HepG2 (cell line): ENCODE data around the gene DNAJC24. TPM values are rescaled to one million over a fixed set of nuclear protein-coding genes. Genes with fewer than 3 reads are reported as not detected.

Experiments used
- ARNT2 ChIP-seq: sonication (generic); formaldehyde crosslinking; IDR thresholded peaks from 2 replicates; pipeline ENCODE4 v1.8.0; 2022; ENCODE audit warnings: mild to moderate bottlenecking, low read depth, missing genetic modification reagents, moderate library complexity
- CC2D1A ChIP-seq: sonication (generic); formaldehyde crosslinking; IDR thresholded peaks from 2 replicates; pipeline ENCODE4 v1.8.1; 2023; ENCODE audit warnings: mild to moderate bottlenecking, missing genetic modification reagents
- DBP ChIP-seq: sonication (generic); formaldehyde crosslinking; IDR thresholded peaks from 2 replicates; pipeline ENCODE4 v1.4.0; 2020; ENCODE audit warnings: missing genetic modification reagents; ENCODE audit errors: not compliant biosample characterization
- FOXA3 ChIP-seq: IDR thresholded peaks from 2 replicates; pipeline ENCODE4 v1.6.1; 2016; ENCODE audit warnings: missing genetic modification reagents, missing compliant biosample characterization
- FOXC1 ChIP-seq: sonication (generic); formaldehyde crosslinking; IDR thresholded peaks from 2 replicates; pipeline ENCODE4 v1.8.0; 2022; ENCODE audit warnings: mild to moderate bottlenecking, missing genetic modification reagents, borderline replicate concordance
- HDAC1 ChIP-seq: sonication (generic); formaldehyde crosslinking; IDR thresholded peaks from 2 replicates; pipeline ENCODE4 v1.5.1; 2020; ENCODE audit warnings: mild to moderate bottlenecking, missing genetic modification reagents
- HMGXB4 ChIP-seq, 2 experiments: sonication (generic) in 1 of 2; formaldehyde crosslinking in 1 of 2; IDR thresholded peaks; 2 replicates each; pipeline versions ENCODE4 v1.4.0 to v1.6.1; 2018 to 2020; ENCODE audit warnings: missing genetic modification reagents in 2 of 2, borderline replicate concordance in 1 of 2, low read depth in 1 of 2, mild to moderate bottlenecking in 1 of 2, missing biosample characterization in 1 of 2
- NFKBIZ ChIP-seq: IDR thresholded peaks from 2 replicates; pipeline ENCODE4 v1.6.1; 2018; ENCODE audit warnings: missing genetic modification reagents, missing compliant biosample characterization
- PAX8 ChIP-seq: sonication (generic); formaldehyde crosslinking; IDR thresholded peaks from 2 replicates; pipeline ENCODE4 v1.8.0; 2022; ENCODE audit warnings: mild to moderate bottlenecking, missing genetic modification reagents, borderline replicate concordance
- PCBP1 ChIP-seq: fragments of 200-400 bp; formaldehyde crosslinking; IDR thresholded peaks from 2 replicates; pipeline ENCODE4 v1.6.1; 2017; ENCODE audit warnings: mild to moderate bottlenecking, low read depth, low read length, borderline replicate concordance
- SALL2 ChIP-seq: sonication (generic); formaldehyde crosslinking; IDR thresholded peaks from 2 replicates; pipeline ENCODE4 v1.8.1; 2023; ENCODE audit warnings: mild to moderate bottlenecking, missing genetic modification reagents, inconsistent platforms
- UBTF ChIP-seq: sonication (generic); formaldehyde crosslinking; IDR thresholded peaks from 2 replicates; pipeline ENCODE4 v1.4.0; 2020; ENCODE audit warnings: mild to moderate bottlenecking, missing genetic modification reagents
- ZNF24 ChIP-seq: fragments of 450-650 bp; IDR thresholded peaks from 2 replicates; pipeline ENCODE4 v1.6.1; 2017; ENCODE audit warnings: antibody characterized with exemption, mild to moderate bottlenecking
- ZNF251 ChIP-seq: sonication (generic); formaldehyde crosslinking; IDR thresholded peaks from 2 replicates; pipeline ENCODE4 v1.9.0; 2021; ENCODE audit warnings: mild to moderate bottlenecking, missing genetic modification reagents
- ZNF451 ChIP-seq: sonication (generic); formaldehyde crosslinking; IDR thresholded peaks from 2 replicates; pipeline ENCODE4 v1.5.0; 2020; ENCODE audit warnings: mild to moderate bottlenecking, missing genetic modification reagents
- polyA plus RNA-seq, 8 experiments: library from polyadenylated mRNA; depleted of rRNA in 3 of 8; stranded (reverse) in 7 of 8; unstranded in 1 of 8; fragments of >200 nt; fragmentation: Illumina TruSeq in 4 of 8; extraction: Trizol in 4 of 8; gene quantifications; 2 replicates each; pipeline versions ENCODE4 v1.2.1 to v1.2.3, GENCODE V29; 2011 to 2016; ENCODE audit warnings: low read depth in 4 of 8, missing spikeins in 1 of 8, mixed read lengths in 1 of 8; ENCODE audit not compliant: insufficient read depth in 1 of 8
- total RNA-seq, 5 experiments: library from RNA; depleted of rRNA; stranded (reverse); fragments of >200 nt; fragmentation: Illumina TruSeq; extraction: Trizol; gene quantifications; 2 replicates each; pipeline ENCODE4 v1.2.3, GENCODE V29; 2016; ENCODE audit warnings: low read depth in 1 of 5
- TF ChIP-seq, protein P1 (sequence below), 2 experiments: sonication (generic) in 1 of 2; formaldehyde crosslinking in 1 of 2; IDR thresholded peaks; 2 replicates each; pipeline versions ENCODE4 v1.5.1 to v1.6.1; 2011 to 2020; ENCODE audit warnings: borderline replicate concordance in 1 of 2, low read depth in 1 of 2, low read length in 1 of 2, mild to moderate bottlenecking in 1 of 2, missing genetic modification reagents in 1 of 2, moderate library complexity in 1 of 2
- TF ChIP-seq, protein P2 (sequence below): sonication (generic); formaldehyde crosslinking; IDR thresholded peaks from 2 replicates; pipeline ENCODE4 v1.8.0; 2022; ENCODE audit warnings: missing genetic modification reagents, mild to moderate bottlenecking, inconsistent platforms, borderline replicate concordance

DNAJC24 gene
- total and polyA plus RNA-seq, 2 of the 13 experiments (the other 11 are each of a cell fraction or from before 2014, with no cell fraction given): 10.5 to 13.7 TPM

DNA sequence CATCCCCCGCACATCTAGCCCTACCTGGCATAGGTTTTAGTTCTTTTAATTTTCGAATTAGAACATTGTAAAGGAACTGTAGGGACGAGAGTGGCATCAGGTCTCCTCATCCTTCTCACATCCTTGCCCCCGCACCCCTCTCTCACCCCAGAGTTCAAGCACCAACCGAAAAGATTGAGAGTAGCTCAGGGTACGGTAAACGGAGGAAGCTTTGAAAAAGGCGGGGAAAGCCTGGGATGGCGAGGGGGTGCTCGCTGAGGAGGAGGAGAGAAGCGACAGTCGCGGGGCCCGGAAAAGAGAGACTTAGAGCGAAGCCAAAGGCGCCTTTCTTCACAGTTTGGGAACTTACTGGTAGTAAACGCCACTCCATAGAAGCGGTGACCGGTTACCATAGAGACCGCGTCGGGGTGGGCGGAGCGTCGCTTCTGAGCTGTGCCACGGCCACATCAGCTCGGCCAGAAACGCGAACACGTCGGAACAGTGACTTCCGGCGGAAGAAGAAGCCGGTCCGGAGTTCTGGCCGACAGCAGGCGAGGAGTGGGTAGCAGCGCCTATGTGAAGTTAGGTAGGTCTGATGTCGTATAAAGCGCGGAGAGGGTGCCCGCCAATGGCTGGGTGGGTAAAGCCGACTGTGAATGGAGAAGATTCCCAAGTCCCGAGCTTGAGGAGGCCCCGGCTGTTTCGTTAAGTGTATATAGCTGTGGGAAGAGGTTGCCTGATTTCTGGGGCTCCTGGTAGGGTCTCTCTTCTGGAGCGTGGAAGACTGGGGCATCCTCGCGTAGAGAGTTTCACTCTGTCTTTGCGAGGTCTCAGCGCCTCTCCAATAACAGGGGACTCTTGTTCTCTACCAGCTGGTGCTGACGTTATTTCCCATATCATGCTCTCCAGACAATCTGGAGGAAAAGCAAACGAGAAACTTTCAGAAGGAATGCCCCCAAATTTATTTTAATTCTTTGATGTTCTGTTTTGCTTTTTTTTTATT is at the start of gene DNAJC24, which contains the start of gene DCDC1 (continued):
- TF ChIP-seq DBP (no peak), FOXA3 (CRISPR knock-in tag) (peak; percentile 58), SALL2 (CRISPR knock-in tag) (peak; percentile 63; the same call in 1 of the 2 replicates), ZNF251 (CRISPR knock-in tag) (no peak), ARNT2 (CRISPR knock-in tag) (no peak), CC2D1A (no peak), UBTF (CRISPR knock-in tag) (peak; percentile 91), PCBP1 (0 out of 2 replicates have a peak, but pooled peaks have one; percentile 53), FOXC1 (CRISPR knock-in tag) (no peak), HMGXB4 (CRISPR knock-in tag; IDR thresholded peaks at IDR 0.05; ENCODE audit: borderline replicate concordance in 1 of 2, low read depth in 1 of 2) (peak; percentile 84 to 87), NFKBIZ (CRISPR knock-in tag) (no peak), ZNF24 (no peak), HDAC1 (CRISPR knock-in tag) (peak; percentile 86), ZNF451 (no peak), PAX8 (CRISPR knock-in tag) (no peak)
- TF ChIP-seq, protein P1, sequence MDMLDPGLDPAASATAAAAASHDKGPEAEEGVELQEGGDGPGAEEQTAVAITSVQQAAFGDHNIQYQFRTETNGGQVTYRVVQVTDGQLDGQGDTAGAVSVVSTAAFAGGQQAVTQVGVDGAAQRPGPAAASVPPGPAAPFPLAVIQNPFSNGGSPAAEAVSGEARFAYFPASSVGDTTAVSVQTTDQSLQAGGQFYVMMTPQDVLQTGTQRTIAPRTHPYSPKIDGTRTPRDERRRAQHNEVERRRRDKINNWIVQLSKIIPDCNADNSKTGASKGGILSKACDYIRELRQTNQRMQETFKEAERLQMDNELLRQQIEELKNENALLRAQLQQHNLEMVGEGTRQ (IDR thresholded peaks at IDR 0.05; ENCODE audit: low read depth, low read length): no peak
- TF ChIP-seq, protein P1 (CRISPR knock-in tag; IDR thresholded peaks at IDR 0.05; ENCODE audit: borderline replicate concordance): no peak
- TF ChIP-seq, protein P2, sequence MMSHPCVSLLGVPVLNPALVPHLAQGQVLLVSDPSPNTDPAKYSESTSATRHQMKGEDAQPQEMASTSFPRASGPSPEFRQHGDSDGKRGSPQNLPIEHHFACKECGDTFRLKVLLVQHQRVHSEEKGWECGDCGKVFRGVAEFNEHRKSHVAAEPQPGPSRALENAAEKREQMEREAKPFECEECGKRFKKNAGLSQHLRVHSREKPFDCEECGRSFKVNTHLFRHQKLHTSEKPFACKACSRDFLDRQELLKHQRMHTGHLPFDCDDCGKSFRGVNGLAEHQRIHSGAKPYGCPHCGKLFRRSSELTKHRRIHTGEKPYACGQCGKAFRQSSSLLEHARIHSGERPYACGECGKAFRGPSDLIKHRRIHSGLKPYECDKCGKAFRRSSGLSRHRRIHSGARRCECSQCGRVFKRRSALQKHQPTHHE (CRISPR knock-in tag): no peak; the same call in 1 of the 2 replicates
